Measurements from ENCODE around the gene RBM23. TPM values are rescaled to one million over a fixed set of nuclear protein-coding genes. Genes with fewer than 3 reads are reported as not detected.
"Not testable (repeated sequence)": the region's sequence is repeated elsewhere in the genome, so short reads cannot be mapped to it uniquely, and the experiment has no call there.

The RBM23 gene
- total and polyA plus RNA-seq, 2 of the 8 experiments (the other 6 are each of a cell fraction or from before 2014, with no cell fraction given) = 41.2 to 43.3 TPM

DNA sequence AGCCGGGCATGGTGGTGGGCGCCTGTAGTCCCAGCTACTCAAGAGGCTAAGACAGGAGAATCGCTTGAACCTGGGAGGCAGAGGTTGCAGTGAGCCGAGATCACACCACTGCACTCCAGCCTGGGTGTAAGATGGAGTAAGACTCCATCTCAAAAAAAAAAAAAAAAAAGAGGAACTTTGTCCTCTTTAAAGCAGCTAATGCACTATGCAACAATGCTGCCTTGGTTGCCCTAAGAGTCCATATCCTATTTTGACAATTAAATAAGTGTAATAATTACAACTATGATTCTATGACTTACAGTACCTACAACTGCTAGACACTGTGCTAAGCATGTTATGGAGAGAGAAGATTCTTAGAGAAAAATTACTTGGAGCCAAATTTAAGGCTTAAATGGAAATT is 4.1 kb downstream of the RBM23 start:
- not testable (repeated sequence) for H3K23ac ChIP-seq (ENCODE audit: insufficient read length); H3K56ac ChIP-seq (replicated peaks; ENCODE audit: insufficient read length, low read depth, low read length); H2BK120ac ChIP-seq (replicated peaks; ENCODE audit: low read depth, low read length); H3K23me2 ChIP-seq (ENCODE audit: low read depth, low read length); H4K91ac ChIP-seq (replicated peaks; ENCODE audit: insufficient read length, low read length); H2BK12ac ChIP-seq (ENCODE audit: low read depth, low read length); H2BK20ac ChIP-seq (ENCODE audit: low read length); H3K4me2 ChIP-seq (ENCODE audit: insufficient read depth in 1 of 2, low read depth in 2 of 2, low read length in 2 of 2); H3K4me3 ChIP-seq (ENCODE audit: extremely low read depth in 1 of 4, insufficient read depth in 2 of 4, low read depth in 3 of 4, low read length in 4 of 4); H4K20me1 ChIP-seq (replicated peaks in 1 of 2; ENCODE audit: control insufficient read depth in 1 of 2, insufficient read depth in 2 of 2, low read length in 2 of 2); H3K4ac ChIP-seq (replicated peaks; ENCODE audit: insufficient read length, low read depth, low read length); H2AK5ac ChIP-seq (ENCODE audit: low read depth, low read length); H3K14ac ChIP-seq (ENCODE audit: insufficient read length); H3K4me1 ChIP-seq (replicated peaks in 1 of 4; ENCODE audit: control insufficient read depth in 3 of 4, insufficient read depth in 4 of 4, low read length in 3 of 4); H3K18ac ChIP-seq (ENCODE audit: extremely low read depth, low read length); FAIRE-seq; H3K9ac ChIP-seq (replicated peaks in 1 of 4; ENCODE audit: extremely low read depth in 1 of 4, low read depth in 3 of 4, low read length in 3 of 4); H3K79me1 ChIP-seq (ENCODE audit: low read depth, low read length); H3K9me3 ChIP-seq (ENCODE audit: insufficient read depth in 2 of 2, low read depth in 1 of 2, low read length in 1 of 2); H2AFZ ChIP-seq (ENCODE audit: low read length); H4K8ac ChIP-seq (ENCODE audit: extremely low read depth, insufficient read depth, low read length); H3K27ac ChIP-seq (ENCODE audit: low read depth, low read length); H4K5ac ChIP-seq (ENCODE audit: insufficient read length, low read depth, low read length); H2BK15ac ChIP-seq (ENCODE audit: low read length); H3K27me3 ChIP-seq (replicated peaks in 1 of 4; ENCODE audit: control insufficient read depth in 3 of 4, extremely low read depth in 1 of 4, insufficient read depth in 3 of 4, low read length in 3 of 4); H2BK5ac ChIP-seq (ENCODE audit: low read depth, low read length); H3K36me3 ChIP-seq (ENCODE audit: control insufficient read depth in 2 of 4, insufficient read depth in 4 of 4, low read length in 3 of 4); DNase-seq (ENCODE audit: low read depth in 1 of 2, low spot score in 2 of 2)
- POLR2A ChIA-PET (ENCODE audit: partially characterized antibody) = interaction anchor here (1.0 to 2.4 kb wide), 3 partner anchors 13 to 93 kb away, joined by 3 to 7 read pairs (median 3); no protein-coding TSS in a partner anchor
- peaks cover 2 to 31% of the 10 kb centered on the region in 2 experiments; a peak in 2 of 4 replicates for H3K79me2 ChIP-seq (ENCODE audit: control insufficient read depth in 1 of 2, insufficient read depth in 2 of 2, low read length in 2 of 2)
- 100% methylated on average over 2 of the region's 4 CpGs; no CpG with 5 or more reads in 1 of the 2 experiments for WGBS, 2 experiments (ENCODE audit: extremely low coverage in 1 of 2, insufficient coverage in 1 of 2, insufficient read length in 1 of 2, insufficient replicate concordance in 2 of 2, low coverage in 1 of 2, low lambda C conversion rate in 2 of 2, missing lambda C conversion rate in 1 of 2)
- CTCF ChIA-PET (ENCODE audit: partially characterized antibody) = interaction anchor here (1.0 to 5.0 kb wide), 2 partner anchors 14 to 19 kb away, joined by 3 to 40 read pairs; no protein-coding TSS in a partner anchor
